Measurements from ENCODE around the gene EXOSC7.

GRCh38 chr3:45049807-45050206 is 73.8 kb downstream of the EXOSC7 start:
- no peak for TF ChIP-seq ARNTL (CRISPR knock-in tag; IDR thresholded peaks at IDR 0.05; ENCODE audit: borderline replicate concordance, low read depth)
- TF ChIP-seq CREB5 (CRISPR knock-in tag; IDR thresholded peaks at IDR 0.05; ENCODE audit: low read depth): no peak
- TF ChIP-seq CSRNP3 (CRISPR knock-in tag; IDR thresholded peaks at IDR 0.05): no peak
